ENCODE measurements around the gene CMBL.

The CMBL gene

GRCh38 chr5:10307206-10308148 is at the start of gene CMBL:
CMBL (minus strand) TSS chr5:10307902; CDS start chr5:10290762, 17,140 bp downstream.
- peak within 1 kb of the TSS; percentile 53 for H3K4me3 ChIP-seq (ENCODE audit: low read depth, low read length)
- peak; percentile 71 for DNase-seq (ENCODE audit: low read depth)
- no peak for TF ChIP-seq CTCF (IDR thresholded peaks at IDR 0.05; ENCODE audit: insufficient read depth, low read depth, low read length, missing control alignments)

GRCh38 chr5:10355071-10355889 is 47.6 kb upstream of the CMBL start:
- peak overlapping the region; percentile 67 for H3K4me3 ChIP-seq (ENCODE audit: low read depth, low read length)
- DNase-seq (ENCODE audit: low read depth), result peak; percentile 67
- TF ChIP-seq CTCF (IDR thresholded peaks at IDR 0.05; ENCODE audit: insufficient read depth, low read depth, low read length, missing control alignments), result no peak

GRCh38 chr5:10354048-10354872 is 46.6 kb upstream of the CMBL start:
- TF ChIP-seq CTCF (IDR thresholded peaks at IDR 0.05; ENCODE audit: insufficient read depth, low read depth, low read length, missing control alignments), result no peak
- H3K4me3 ChIP-seq (ENCODE audit: low read depth, low read length), result peak overlapping the region; percentile 67
- DNase-seq (ENCODE audit: low read depth), result peak; percentile 80

- H3K4me3 ChIP-seq (ENCODE audit: low read depth, low read length), result peak within 1 kb of the TSS; percentile 67
- DNase-seq (ENCODE audit: low read depth), result peak; percentile 98
- TF ChIP-seq CTCF (IDR thresholded peaks at IDR 0.05; ENCODE audit: insufficient read depth, low read depth, low read length, missing control alignments), result no peak
These were observed 45.7 kb upstream of the CMBL start, which contains the start of gene MARCHF6 for GRCh38 chr5:10353241-10354047. MARCHF6 (plus strand) TSS chr5:10353695; CDS start chr5:10353899, 204 bp downstream.

- peak overlapping the region; percentile 67 for H3K4me3 ChIP-seq (ENCODE audit: low read depth, low read length)
- no peak for DNase-seq (ENCODE audit: low read depth)
- no peak for TF ChIP-seq CTCF (IDR thresholded peaks at IDR 0.05; ENCODE audit: insufficient read depth, low read depth, low read length, missing control alignments)
These were observed 44.9 kb upstream of the CMBL start for GRCh38 chr5:10352430-10353240.
